MM.1S (cell line): Measurements from ENCODE around the gene IFI6.

Experiments
- CTCF ChIP-seq: fragments of 300-600 bp; sonication (generic); IDR thresholded peaks from 2 replicates; pipeline ENCODE4 v1.5.1; 2016; ENCODE audit warnings: antibody characterized with exemption, low read length, mixed read lengths
- EZH2 ChIP-seq: fragments of 300-600 bp; sonication (generic); optimal IDR thresholded peaks from 2 replicates; pipeline ENCODE3; 2017; ENCODE audit warnings: low read depth, mild to moderate bottlenecking, antibody characterized with exemption, low read length, mixed read lengths
- EZH2phosphoT487 ChIP-seq: fragments of 300-600 bp; sonication (generic); IDR thresholded peaks from 2 replicates; pipeline ENCODE4 v1.6.1; 2018; ENCODE audit warnings: antibody characterized with exemption, low read length

DNA sequence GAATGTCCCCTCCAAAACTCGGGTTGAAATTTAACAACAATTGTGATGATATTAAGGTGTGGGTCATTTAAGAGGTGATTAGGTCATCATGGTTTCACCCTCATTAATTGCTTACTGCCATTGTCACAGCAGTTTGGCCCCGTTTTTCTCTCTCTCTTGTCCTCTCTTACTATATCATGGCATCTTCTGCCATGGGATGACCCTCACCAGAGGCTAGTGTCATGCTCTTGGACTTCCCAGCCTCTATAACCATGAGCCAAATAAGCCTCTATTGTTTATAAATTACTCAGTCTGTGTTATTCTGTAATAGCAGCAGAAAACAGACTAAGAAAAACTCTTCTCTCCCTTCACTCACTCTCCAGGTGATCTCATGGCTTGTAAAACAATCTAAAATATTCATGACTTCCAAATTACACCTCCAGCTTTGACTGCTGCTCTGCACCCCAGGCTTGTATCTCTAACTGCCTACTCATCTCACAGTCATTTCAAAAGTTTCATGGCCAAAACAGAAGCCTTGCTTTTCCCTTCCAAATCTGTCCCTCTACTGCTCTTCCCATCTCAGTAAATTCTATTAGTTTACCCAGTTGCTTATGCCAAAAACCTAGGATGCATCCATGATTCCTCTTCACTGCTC lies 44.4 kb upstream of the IFI6 start:
- no peak for TF ChIP-seq CTCF
- no peak for TF ChIP-seq EZH2
- TF ChIP-seq EZH2phosphoT487: no peak
